GM12878 (cell line): ENCODE results near the gene ACOX1. TPM values are rescaled to one million over a fixed set of nuclear protein-coding genes. Genes with fewer than 3 reads are reported as not detected.
A peak's percentile ranks its signal among the peaks of the same experiment; 100 is the strongest.

Experiments used
- CEBPB ChIP-seq, 2 experiments: fragments of 150-350 bp in 1 of 2; IDR thresholded peaks; 2 replicates each; pipeline ENCODE4 v1.6.1; 2012 to 2014; ENCODE audit warnings: low read depth in 2 of 2, low read length in 2 of 2, borderline replicate concordance in 1 of 2, inconsistent platforms in 1 of 2
- CREB1 ChIP-seq: IDR thresholded peaks from 2 replicates; pipeline ENCODE4 v1.6.1; 2012; ENCODE audit warnings: low read depth, mild to moderate bottlenecking, inconsistent platforms
- CREM ChIP-seq: IDR thresholded peaks from 2 replicates; pipeline ENCODE4 v1.6.1; 2014; ENCODE audit warnings: antibody characterized with exemption, low read depth
- GATAD2B ChIP-seq: fragments of 450-650 bp; conservative IDR thresholded peaks from 2 replicates; pipeline ENCODE4 v1.6.1; 2017; ENCODE audit warnings: low read depth, mild to moderate bottlenecking, moderate library complexity
- IKZF2 ChIP-seq, 2 experiments: fragments of 450-650 bp; IDR thresholded peaks; 2 replicates each; pipeline ENCODE4 v1.6.1; 2017; ENCODE audit warnings: mild to moderate bottlenecking in 2 of 2, moderate library complexity in 2 of 2
- NFXL1 ChIP-seq: fragments of 450-650 bp; IDR thresholded peaks from 2 replicates; pipeline ENCODE4 v1.6.1; 2017; ENCODE audit warnings: antibody characterized with exemption, mild to moderate bottlenecking, borderline replicate concordance
- PML ChIP-seq: IDR thresholded peaks from 2 replicates; pipeline ENCODE4 v1.6.1; 2012; ENCODE audit warnings: low read length, inconsistent platforms
- POLR2AphosphoS5 ChIP-seq: IDR thresholded peaks from 2 replicates; pipeline ENCODE4 v1.6.1; 2011; ENCODE audit warnings: mild to moderate bottlenecking, low read length, inconsistent platforms
- RELA ChIP-seq: fragments of 450-650 bp; IDR thresholded peaks from 2 replicates; pipeline ENCODE4 v1.8.0; 2014; ENCODE audit warnings: borderline replicate concordance; ENCODE audit not compliant: partially characterized antibody
- SMARCA5 ChIP-seq: fragments of 450-650 bp; IDR thresholded peaks from 2 replicates; pipeline ENCODE4 v1.6.1; 2017; ENCODE audit warnings: mild to moderate bottlenecking
- TARDBP ChIP-seq: IDR thresholded peaks from 2 replicates; pipeline ENCODE4 v1.6.1; 2016; ENCODE audit warnings: borderline replicate concordance
- TCF3 ChIP-seq: IDR thresholded peaks from 2 replicates; pipeline ENCODE4 v1.6.1; 2012; ENCODE audit warnings: low read depth, mild to moderate bottlenecking, low read length, borderline replicate concordance; ENCODE audit not compliant: insufficient read depth
- polyA plus RNA-seq, 11 experiments: library from polyadenylated mRNA; depleted of rRNA in 4 of 11; unstranded in 6 of 11; stranded (reverse) in 5 of 11; fragments of >200 nt; fragmentation: Nextera tagmentation in 4 of 11; fragmentation: Illumina TruSeq in 1 of 11; extraction: Ambion mirVana in 4 of 11; extraction: Trizol in 1 of 11; gene quantifications; 1 replicate in 1 of 11; 2 replicates in 10 of 11; pipeline versions ENCODE4 v1.2.1 to v1.2.3, GENCODE V29; 2011 to 2016; ENCODE audit warnings: inconsistent platforms in 2 of 11, missing spikeins in 2 of 11, low read depth in 1 of 11
- total RNA-seq, 4 experiments: library from RNA; depleted of rRNA in 3 of 4; stranded (reverse); fragments of >200 nt in 3 of 4; fragmentation: Illumina TruSeq in 1 of 4; extraction: Trizol in 1 of 4; gene quantifications; 2 replicates each; pipeline versions ENCODE4 v1.2.1 to v1.2.3, GENCODE V29; 2013 to 2021
- TF ChIP-seq, protein P1 (sequence below): IDR thresholded peaks from 2 replicates; pipeline ENCODE4 v1.6.1; 2012; ENCODE audit warnings: mild to moderate bottlenecking, low read depth, low read length
- TF ChIP-seq, protein P2 (sequence below): fragments of 450-650 bp; IDR thresholded peaks from 2 replicates; pipeline ENCODE4 v1.6.1; 2016; ENCODE audit warnings: mild to moderate bottlenecking
- TF ChIP-seq, protein P3 (sequence below): fragments of 450-650 bp; IDR thresholded peaks from 2 replicates; pipeline ENCODE4 v1.6.1; 2017; ENCODE audit warnings: mild to moderate bottlenecking
- TF ChIP-seq, protein P4 (sequence below): fragments of 450-650 bp; conservative IDR thresholded peaks from 2 replicates; pipeline ENCODE4 v1.6.1; 2017; ENCODE audit warnings: mild to moderate bottlenecking, moderate library complexity
- TF ChIP-seq, protein P5 (sequence below): fragments of 450-650 bp; IDR thresholded peaks from 2 replicates; pipeline ENCODE4 v1.6.1; 2017; ENCODE audit warnings: mild to moderate bottlenecking, moderate library complexity

The ACOX1 gene
- total and polyA plus RNA-seq, 10 of the 15 experiments (the other 5 are each of a cell fraction or from before 2014, with no cell fraction given), result 6.5 to 26.2 (median 21.6) TPM

DNA sequence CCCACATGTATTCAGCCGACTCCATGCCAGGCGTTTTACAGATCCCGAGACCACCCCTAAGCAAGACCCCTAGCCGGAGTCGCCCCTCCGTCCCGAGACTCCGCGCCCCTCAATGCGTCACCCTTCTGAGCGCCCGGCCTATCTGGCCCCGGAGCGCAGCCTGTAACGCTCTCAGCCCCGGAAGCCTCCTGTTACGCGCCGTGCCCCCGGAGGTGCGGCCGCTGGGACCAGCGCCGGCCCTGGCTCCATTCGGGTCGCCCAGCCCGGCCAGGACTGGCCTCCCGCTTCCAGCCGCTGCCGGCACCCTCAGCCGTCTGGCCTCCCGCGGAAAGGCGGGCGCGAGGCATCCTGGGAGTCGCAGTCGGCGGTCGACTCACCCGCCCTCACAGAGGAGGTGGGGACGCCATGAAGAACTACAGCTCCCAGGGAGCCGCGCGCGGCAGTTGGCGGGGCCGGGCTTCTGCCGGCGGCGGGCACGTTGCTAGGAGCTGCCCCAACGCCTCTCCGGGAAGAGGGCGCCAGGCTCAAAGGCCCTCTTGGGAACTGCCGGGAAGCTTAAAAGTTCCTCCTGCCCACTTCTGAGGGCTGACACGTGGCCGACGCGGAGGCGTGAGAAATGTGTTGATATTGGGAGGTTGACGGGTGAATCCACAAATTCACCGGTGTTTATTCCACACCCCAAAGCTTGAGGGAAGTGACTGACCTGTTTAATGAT lies 38.1 kb downstream of the ACOX1 start, which contains the start of gene FBF1 (continued):
- TF ChIP-seq, protein P1, sequence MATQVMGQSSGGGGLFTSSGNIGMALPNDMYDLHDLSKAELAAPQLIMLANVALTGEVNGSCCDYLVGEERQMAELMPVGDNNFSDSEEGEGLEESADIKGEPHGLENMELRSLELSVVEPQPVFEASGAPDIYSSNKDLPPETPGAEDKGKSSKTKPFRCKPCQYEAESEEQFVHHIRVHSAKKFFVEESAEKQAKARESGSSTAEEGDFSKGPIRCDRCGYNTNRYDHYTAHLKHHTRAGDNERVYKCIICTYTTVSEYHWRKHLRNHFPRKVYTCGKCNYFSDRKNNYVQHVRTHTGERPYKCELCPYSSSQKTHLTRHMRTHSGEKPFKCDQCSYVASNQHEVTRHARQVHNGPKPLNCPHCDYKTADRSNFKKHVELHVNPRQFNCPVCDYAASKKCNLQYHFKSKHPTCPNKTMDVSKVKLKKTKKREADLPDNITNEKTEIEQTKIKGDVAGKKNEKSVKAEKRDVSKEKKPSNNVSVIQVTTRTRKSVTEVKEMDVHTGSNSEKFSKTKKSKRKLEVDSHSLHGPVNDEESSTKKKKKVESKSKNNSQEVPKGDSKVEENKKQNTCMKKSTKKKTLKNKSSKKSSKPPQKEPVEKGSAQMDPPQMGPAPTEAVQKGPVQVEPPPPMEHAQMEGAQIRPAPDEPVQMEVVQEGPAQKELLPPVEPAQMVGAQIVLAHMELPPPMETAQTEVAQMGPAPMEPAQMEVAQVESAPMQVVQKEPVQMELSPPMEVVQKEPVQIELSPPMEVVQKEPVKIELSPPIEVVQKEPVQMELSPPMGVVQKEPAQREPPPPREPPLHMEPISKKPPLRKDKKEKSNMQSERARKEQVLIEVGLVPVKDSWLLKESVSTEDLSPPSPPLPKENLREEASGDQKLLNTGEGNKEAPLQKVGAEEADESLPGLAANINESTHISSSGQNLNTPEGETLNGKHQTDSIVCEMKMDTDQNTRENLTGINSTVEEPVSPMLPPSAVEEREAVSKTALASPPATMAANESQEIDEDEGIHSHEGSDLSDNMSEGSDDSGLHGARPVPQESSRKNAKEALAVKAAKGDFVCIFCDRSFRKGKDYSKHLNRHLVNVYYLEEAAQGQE, result no peak
- TF ChIP-seq, protein P2, sequence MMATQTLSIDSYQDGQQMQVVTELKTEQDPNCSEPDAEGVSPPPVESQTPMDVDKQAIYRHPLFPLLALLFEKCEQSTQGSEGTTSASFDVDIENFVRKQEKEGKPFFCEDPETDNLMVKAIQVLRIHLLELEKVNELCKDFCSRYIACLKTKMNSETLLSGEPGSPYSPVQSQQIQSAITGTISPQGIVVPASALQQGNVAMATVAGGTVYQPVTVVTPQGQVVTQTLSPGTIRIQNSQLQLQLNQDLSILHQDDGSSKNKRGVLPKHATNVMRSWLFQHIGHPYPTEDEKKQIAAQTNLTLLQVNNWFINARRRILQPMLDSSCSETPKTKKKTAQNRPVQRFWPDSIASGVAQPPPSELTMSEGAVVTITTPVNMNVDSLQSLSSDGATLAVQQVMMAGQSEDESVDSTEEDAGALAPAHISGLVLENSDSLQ, result peak; percentile 31; the same call in 1 of the 2 replicates
- TF ChIP-seq TCF3, result 0 out of 2 replicates have a peak, but pooled peaks have one; percentile 34
- peak; percentile 74 for TF ChIP-seq PML
- TF ChIP-seq CREB1, result peak; percentile 80
- no peak for TF ChIP-seq NFXL1
- TF ChIP-seq CEBPB (IDR thresholded peaks at IDR 0.05; ENCODE audit: borderline replicate concordance in 1 of 2, low read depth in 2 of 2, low read length in 2 of 2), result no peak
- peak; percentile 68; the same call in 1 of the 2 replicates for TF ChIP-seq CREM
- TF ChIP-seq, protein P3, sequence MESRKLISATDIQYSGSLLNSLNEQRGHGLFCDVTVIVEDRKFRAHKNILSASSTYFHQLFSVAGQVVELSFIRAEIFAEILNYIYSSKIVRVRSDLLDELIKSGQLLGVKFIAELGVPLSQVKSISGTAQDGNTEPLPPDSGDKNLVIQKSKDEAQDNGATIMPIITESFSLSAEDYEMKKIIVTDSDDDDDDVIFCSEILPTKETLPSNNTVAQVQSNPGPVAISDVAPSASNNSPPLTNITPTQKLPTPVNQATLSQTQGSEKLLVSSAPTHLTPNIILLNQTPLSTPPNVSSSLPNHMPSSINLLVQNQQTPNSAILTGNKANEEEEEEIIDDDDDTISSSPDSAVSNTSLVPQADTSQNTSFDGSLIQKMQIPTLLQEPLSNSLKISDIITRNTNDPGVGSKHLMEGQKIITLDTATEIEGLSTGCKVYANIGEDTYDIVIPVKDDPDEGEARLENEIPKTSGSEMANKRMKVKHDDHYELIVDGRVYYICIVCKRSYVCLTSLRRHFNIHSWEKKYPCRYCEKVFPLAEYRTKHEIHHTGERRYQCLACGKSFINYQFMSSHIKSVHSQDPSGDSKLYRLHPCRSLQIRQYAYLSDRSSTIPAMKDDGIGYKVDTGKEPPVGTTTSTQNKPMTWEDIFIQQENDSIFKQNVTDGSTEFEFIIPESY, result no peak
- TF ChIP-seq RELA, result peak; percentile 39
- TF ChIP-seq, protein P4, sequence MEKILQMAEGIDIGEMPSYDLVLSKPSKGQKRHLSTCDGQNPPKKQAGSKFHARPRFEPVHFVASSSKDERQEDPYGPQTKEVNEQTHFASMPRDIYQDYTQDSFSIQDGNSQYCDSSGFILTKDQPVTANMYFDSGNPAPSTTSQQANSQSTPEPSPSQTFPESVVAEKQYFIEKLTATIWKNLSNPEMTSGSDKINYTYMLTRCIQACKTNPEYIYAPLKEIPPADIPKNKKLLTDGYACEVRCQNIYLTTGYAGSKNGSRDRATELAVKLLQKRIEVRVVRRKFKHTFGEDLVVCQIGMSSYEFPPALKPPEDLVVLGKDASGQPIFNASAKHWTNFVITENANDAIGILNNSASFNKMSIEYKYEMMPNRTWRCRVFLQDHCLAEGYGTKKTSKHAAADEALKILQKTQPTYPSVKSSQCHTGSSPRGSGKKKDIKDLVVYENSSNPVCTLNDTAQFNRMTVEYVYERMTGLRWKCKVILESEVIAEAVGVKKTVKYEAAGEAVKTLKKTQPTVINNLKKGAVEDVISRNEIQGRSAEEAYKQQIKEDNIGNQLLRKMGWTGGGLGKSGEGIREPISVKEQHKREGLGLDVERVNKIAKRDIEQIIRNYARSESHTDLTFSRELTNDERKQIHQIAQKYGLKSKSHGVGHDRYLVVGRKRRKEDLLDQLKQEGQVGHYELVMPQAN, result peak; percentile 64
- TF ChIP-seq GATAD2B, result peak; percentile 65
- TF ChIP-seq, protein P5, sequence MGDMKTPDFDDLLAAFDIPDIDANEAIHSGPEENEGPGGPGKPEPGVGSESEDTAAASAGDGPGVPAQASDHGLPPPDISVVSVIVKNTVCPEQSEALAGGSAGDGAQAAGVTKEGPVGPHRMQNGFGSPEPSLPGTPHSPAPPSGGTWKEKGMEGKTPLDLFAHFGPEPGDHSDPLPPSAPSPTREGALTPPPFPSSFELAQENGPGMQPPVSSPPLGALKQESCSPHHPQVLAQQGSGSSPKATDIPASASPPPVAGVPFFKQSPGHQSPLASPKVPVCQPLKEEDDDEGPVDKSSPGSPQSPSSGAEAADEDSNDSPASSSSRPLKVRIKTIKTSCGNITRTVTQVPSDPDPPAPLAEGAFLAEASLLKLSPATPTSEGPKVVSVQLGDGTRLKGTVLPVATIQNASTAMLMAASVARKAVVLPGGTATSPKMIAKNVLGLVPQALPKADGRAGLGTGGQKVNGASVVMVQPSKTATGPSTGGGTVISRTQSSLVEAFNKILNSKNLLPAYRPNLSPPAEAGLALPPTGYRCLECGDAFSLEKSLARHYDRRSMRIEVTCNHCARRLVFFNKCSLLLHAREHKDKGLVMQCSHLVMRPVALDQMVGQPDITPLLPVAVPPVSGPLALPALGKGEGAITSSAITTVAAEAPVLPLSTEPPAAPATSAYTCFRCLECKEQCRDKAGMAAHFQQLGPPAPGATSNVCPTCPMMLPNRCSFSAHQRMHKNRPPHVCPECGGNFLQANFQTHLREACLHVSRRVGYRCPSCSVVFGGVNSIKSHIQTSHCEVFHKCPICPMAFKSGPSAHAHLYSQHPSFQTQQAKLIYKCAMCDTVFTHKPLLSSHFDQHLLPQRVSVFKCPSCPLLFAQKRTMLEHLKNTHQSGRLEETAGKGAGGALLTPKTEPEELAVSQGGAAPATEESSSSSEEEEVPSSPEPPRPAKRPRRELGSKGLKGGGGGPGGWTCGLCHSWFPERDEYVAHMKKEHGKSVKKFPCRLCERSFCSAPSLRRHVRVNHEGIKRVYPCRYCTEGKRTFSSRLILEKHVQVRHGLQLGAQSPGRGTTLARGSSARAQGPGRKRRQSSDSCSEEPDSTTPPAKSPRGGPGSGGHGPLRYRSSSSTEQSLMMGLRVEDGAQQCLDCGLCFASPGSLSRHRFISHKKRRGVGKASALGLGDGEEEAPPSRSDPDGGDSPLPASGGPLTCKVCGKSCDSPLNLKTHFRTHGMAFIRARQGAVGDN, result no peak
- TF ChIP-seq TARDBP, result peak; percentile 91
- TF ChIP-seq IKZF2 (IDR thresholded peaks at IDR 0.05), result no peak
- TF ChIP-seq SMARCA5, result no peak
- peak; percentile 77; the same call in 1 of the 2 replicates for TF ChIP-seq POLR2AphosphoS5
